ENCODE measurements around the gene RGL2.
"Not testable (repeated sequence)": the region's sequence is repeated elsewhere in the genome, so short reads cannot be mapped to it uniquely, and the experiment has no call there.

DNA sequence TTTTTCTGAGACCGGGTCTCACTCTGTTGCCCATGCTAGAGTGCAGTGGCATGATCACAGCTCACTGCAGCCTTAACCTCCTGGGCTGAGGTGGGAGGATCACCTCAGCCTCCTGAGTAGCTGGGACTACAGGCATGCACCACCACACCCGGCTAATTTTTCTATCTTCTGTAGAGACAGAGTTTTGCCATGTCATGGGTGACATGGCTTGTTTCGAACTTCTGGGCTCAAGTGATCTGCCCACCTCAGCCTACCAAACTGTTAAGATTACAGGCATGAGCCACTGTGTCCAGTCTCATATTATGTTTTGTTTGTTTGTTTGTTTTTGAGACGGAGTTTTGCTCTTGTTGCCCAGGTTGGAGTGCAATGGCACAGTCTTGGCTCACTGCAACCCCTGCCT lies 13.5 kb downstream of the RGL2 start:
- TF ChIP-seq, protein P1, sequence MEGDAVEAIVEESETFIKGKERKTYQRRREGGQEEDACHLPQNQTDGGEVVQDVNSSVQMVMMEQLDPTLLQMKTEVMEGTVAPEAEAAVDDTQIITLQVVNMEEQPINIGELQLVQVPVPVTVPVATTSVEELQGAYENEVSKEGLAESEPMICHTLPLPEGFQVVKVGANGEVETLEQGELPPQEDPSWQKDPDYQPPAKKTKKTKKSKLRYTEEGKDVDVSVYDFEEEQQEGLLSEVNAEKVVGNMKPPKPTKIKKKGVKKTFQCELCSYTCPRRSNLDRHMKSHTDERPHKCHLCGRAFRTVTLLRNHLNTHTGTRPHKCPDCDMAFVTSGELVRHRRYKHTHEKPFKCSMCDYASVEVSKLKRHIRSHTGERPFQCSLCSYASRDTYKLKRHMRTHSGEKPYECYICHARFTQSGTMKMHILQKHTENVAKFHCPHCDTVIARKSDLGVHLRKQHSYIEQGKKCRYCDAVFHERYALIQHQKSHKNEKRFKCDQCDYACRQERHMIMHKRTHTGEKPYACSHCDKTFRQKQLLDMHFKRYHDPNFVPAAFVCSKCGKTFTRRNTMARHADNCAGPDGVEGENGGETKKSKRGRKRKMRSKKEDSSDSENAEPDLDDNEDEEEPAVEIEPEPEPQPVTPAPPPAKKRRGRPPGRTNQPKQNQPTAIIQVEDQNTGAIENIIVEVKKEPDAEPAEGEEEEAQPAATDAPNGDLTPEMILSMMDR (IDR thresholded peaks at IDR 0.05; ENCODE audit: low read length): not testable (repeated sequence)
- not testable (repeated sequence) for TF ChIP-seq EZH2 (IDR thresholded peaks at IDR 0.05; ENCODE audit: borderline replicate concordance, low read length)

Data from OCI-LY1 (cell line).